GM12878 (cell line): ENCODE data around the gene SPTBN1. TPM values are rescaled to one million over a fixed set of nuclear protein-coding genes. Genes with fewer than 3 reads are reported as not detected.

Experiments used
- ATAC-seq: fragments of 200-7000 bp; cut with Tn5 transposase; 3 replicates; pipeline ENCODE4 v1.9.1; 2020; ENCODE audit warnings: mild to moderate bottlenecking, moderate library complexity
- BruUV-seq: library from RNA; stranded (reverse); fragments of 400-500 nt; replicated peaks from 2 replicates; lab custom pipeline; 2021; lab: Mats Ljungman, UMichigan
- CTCF ChIA-PET: fragments of 300-600 bp; sonication (Branson Sonifier 250); formaldehyde crosslinking; extraction: SDS; loops from one replicate; lab custom pipeline; 2021; ENCODE audit warnings: inconsistent platforms; lab: Yijun Ruan, JAX
- POLR2A ChIA-PET: fragments of 350-600 bp; formaldehyde crosslinking; extraction: SDS; loops from one replicate; lab custom pipeline; 2021; ENCODE audit warnings: inconsistent platforms; lab: Charles Lee
- RAD21 ChIA-PET: fragments of 300-600 bp; sonication (Branson Sonifier 250); formaldehyde crosslinking; loops from one replicate; lab custom pipeline; 2023; ENCODE audit warnings: antibody characterized with exemption; ENCODE audit not compliant: unreplicated experiment; lab: Charles Lee
- SMC1A ChIA-PET: fragments of 300-600 bp; sonication (Branson Sonifier 250); formaldehyde crosslinking; loops from one replicate; lab custom pipeline; 2023; ENCODE audit not compliant: unreplicated experiment, uncharacterized antibody; lab: Charles Lee
- DNase-seq: peaks from one replicate; pipeline ENCODE4 v3.0.0-alpha.2; 2011; ENCODE audit warnings: low read depth, low spot score
- FAIRE-seq: peaks from 3 replicates; lab custom pipeline; 2011; peaks lifted over from hg19 to GRCh38; lab: Jason Lieb, UNC
- H2AFZ ChIP-seq: 2 replicates; pipeline ENCODE4 v1.6.0; 2011; ENCODE audit warnings: low read depth, low read length, control low read depth; ENCODE audit not compliant: control insufficient read depth
- H3K27ac ChIP-seq: 2 replicates; pipeline ENCODE4 v1.5.1; 2011; ENCODE audit warnings: control low read depth; ENCODE audit not compliant: control insufficient read depth, insufficient read depth
- H3K27me3 ChIP-seq, 2 experiments: replicated peaks in 1 of 2; 2 replicates each; pipeline versions ENCODE4 v1.6.0 to v1.6.1; 2011; ENCODE audit warnings: low read length in 1 of 2; ENCODE audit not compliant: control insufficient read depth in 2 of 2, insufficient read depth in 2 of 2
- H3K36me3 ChIP-seq, 2 experiments: 2 replicates each; pipeline ENCODE4 v1.5.1; 2011; ENCODE audit warnings: low read length in 1 of 2; ENCODE audit not compliant: control insufficient read depth in 2 of 2, insufficient read depth in 2 of 2
- H3K4me1 ChIP-seq: 2 replicates; pipeline ENCODE4 v1.6.1; 2011; ENCODE audit warnings: mild to moderate bottlenecking, low read length, moderate library complexity, mixed read lengths; ENCODE audit not compliant: control insufficient read depth, insufficient read depth
- H3K4me2 ChIP-seq: 2 replicates; pipeline ENCODE4 v1.6.0; 2011; ENCODE audit warnings: control low read depth; ENCODE audit not compliant: control insufficient read depth, insufficient read depth
- H3K4me3 ChIP-seq: fragments of 200-600 bp; sonication (generic); 2 replicates; pipeline ENCODE4 v1.5.1; 2016
- H3K79me2 ChIP-seq: 2 replicates; pipeline ENCODE4 v1.6.0; 2011; ENCODE audit warnings: low read length; ENCODE audit not compliant: control insufficient read depth, insufficient read depth
- H3K9ac ChIP-seq: 2 replicates; pipeline ENCODE4 v1.8.0; 2011; ENCODE audit warnings: low read length, control low read depth, mixed read lengths; ENCODE audit not compliant: control insufficient read depth, insufficient read depth
- H3K9me3 ChIP-seq: replicated peaks from 3 replicates; pipeline ENCODE4 v1.5.1; 2011; ENCODE audit warnings: mild to moderate bottlenecking, low read length; ENCODE audit not compliant: control insufficient read depth, insufficient read depth
- H4K20me1 ChIP-seq: 2 replicates; pipeline ENCODE4 v1.6.0; 2011; ENCODE audit not compliant: control insufficient read depth, insufficient read depth
- IRF5 ChIP-seq: fragments of 450-650 bp; IDR thresholded peaks from 2 replicates; pipeline ENCODE4 v1.6.1; 2017; ENCODE audit warnings: borderline replicate concordance
- POLR2AphosphoS5 ChIP-seq: IDR thresholded peaks from 2 replicates; pipeline ENCODE4 v1.6.1; 2011; ENCODE audit warnings: mild to moderate bottlenecking, low read length, inconsistent platforms
- WGBS: methylation state at CpG from one replicate; pipeline ENCODE4 v1.1.6; 2016; ENCODE audit warnings: low lambda C conversion rate; ENCODE audit not compliant: insufficient replicate concordance, insufficient coverage; ENCODE audit errors: missing lambda C conversion rate; 5-methylcytosine and 5-hydroxymethylcytosine counted together
- in situ Hi-C: fragments of 300-500 bp; cut with MboI; formaldehyde crosslinking; loops from 9 replicates; pipeline ENCODE4 v1.14.3; 2018; ENCODE audit warnings: mixed read lengths
- intact Hi-C: fragments of 100-400 bp; cut with micrococcal nuclease; formaldehyde crosslinking; loops from one replicate; pipeline ENCODE4 v1.14.2; 2022; ENCODE audit not compliant: unreplicated experiment
- polyA plus RNA-seq, 11 experiments: library from polyadenylated mRNA; depleted of rRNA in 4 of 11; unstranded in 6 of 11; stranded (reverse) in 5 of 11; fragments of >200 nt; fragmentation: Nextera tagmentation in 4 of 11; fragmentation: Illumina TruSeq in 1 of 11; extraction: Ambion mirVana in 4 of 11; extraction: Trizol in 1 of 11; gene quantifications; 1 replicate in 1 of 11; 2 replicates in 10 of 11; pipeline versions ENCODE4 v1.2.1 to v1.2.3, GENCODE V29; 2011 to 2016; ENCODE audit warnings: inconsistent platforms in 2 of 11, missing spikeins in 2 of 11, low read depth in 1 of 11
- total RNA-seq, 4 experiments: library from RNA; depleted of rRNA in 3 of 4; stranded (reverse); fragments of >200 nt in 3 of 4; fragmentation: Illumina TruSeq in 1 of 4; extraction: Trizol in 1 of 4; gene quantifications; 2 replicates each; pipeline versions ENCODE4 v1.2.1 to v1.2.3, GENCODE V29; 2013 to 2021

SPTBN1 gene
- total and polyA plus RNA-seq, 10 of the 15 experiments (the other 5 are each of a cell fraction or from before 2014, with no cell fraction given): 20.6 to 154 (median 76.7) TPM

- ChIA-PET RAD21 (no interaction called here), CTCF (interaction anchor here (0.6 kb wide), 1 partner anchor 524 kb away, joined by 3 read pairs; no protein-coding TSS in a partner anchor), SMC1A (interaction anchor here (1.2 to 6.4 kb wide), 4 partner anchors 9 to 52 kb away, joined by 3 to 86 read pairs (median 4); no protein-coding TSS in a partner anchor), POLR2A (no interaction called here)
- ATAC-seq (no peak), FAIRE-seq (no peak), DNase-seq (no peak)
- Histone ChIP-seq H4K20me1 (no peaks in the 10 kb centered on the region; the same call in 1 of the 2 replicates), H3K4me1 (peaks cover 12% of the 10 kb centered on the region), H3K27ac (no peak overlapping the region), H3K36me3 (peaks cover 50 to 63% of the 10 kb centered on the region in 2 experiments), H3K4me2 (no peak overlapping the region), H3K79me2 (peaks cover 9% of the 10 kb centered on the region), H3K27me3 (no peaks in the 10 kb centered on the region), H3K9ac (no peak overlapping the region), H3K9me3 (no peaks in the 10 kb centered on the region; the same call in 2 of the 3 replicates), H3K4me3 (no peak overlapping the region), H2AFZ (no peak overlapping the region)
- intact Hi-C loops (no loop called here), in situ Hi-C loops (no loop called here)
- TF ChIP-seq POLR2AphosphoS5 (0 out of 2 replicates have a peak, but pooled peaks have one; percentile 35), IRF5 (no peak)
- BruUV-seq: TSS peak; percentile 36
- WGBS: 98% methylated on average over 19 of the region's 20 CpGs
Measured at GRCh38 chr2:54629390-54629789, 173.3 kb downstream of the SPTBN1 start.
